NCI-H345 (cell line): ENCODE data around the gene NR1H3.
"Not testable (repeated sequence)": the region's sequence is repeated elsewhere in the genome, so short reads cannot be mapped to it uniquely, and the experiment has no call there.

Experiments
- DNase-seq: peaks from one replicate; lab custom pipeline; 2025; lab: John Stamatoyannopoulos, UW

The NR1H3 gene

DNA sequence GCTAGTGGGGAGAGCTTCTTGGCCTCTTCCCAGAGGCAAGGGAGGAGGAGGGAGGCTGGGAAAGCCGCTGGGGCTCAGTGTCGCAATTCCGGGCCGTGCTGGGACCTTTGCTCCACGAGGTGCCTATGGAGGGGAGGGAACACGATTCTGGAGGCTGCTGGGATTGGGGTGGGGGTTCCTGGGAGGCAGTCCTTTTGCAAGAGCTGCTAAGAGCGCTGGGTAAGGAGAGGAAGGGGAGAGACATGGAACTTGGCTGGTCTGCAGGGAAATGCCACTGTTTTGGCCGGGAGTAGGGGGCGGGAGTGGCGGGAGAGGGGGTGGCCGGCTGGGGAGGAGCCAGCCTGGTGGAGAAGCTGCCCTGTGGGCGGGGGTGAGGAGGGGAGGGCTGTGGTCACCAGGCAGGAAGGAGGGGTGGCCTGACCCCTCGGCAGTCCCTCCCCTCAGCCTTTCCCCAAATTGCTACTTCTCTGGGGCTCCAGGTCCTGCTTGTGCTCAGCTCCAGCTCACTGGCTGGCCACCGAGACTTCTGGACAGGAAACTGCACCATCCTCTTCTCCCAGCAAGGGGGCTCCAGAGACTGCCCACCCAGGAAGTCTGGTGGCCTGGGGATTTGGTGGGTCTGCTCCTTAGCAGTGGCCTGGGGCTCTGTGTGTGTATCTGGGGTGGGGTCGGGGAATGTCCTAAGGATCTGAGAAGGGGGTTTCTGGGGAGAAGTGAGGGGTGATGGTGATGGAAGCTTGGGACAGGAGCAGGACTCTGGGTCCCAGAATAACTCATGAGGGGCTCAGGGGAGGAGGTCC is at the start of gene NR1H3:
Gene NR1H3 (plus strand): TSS at position 480 of the 800 bp plus-strand sequence. CDS start 1,221 bp downstream, outside the sequence.
- no peak for DNase-seq

DNA sequence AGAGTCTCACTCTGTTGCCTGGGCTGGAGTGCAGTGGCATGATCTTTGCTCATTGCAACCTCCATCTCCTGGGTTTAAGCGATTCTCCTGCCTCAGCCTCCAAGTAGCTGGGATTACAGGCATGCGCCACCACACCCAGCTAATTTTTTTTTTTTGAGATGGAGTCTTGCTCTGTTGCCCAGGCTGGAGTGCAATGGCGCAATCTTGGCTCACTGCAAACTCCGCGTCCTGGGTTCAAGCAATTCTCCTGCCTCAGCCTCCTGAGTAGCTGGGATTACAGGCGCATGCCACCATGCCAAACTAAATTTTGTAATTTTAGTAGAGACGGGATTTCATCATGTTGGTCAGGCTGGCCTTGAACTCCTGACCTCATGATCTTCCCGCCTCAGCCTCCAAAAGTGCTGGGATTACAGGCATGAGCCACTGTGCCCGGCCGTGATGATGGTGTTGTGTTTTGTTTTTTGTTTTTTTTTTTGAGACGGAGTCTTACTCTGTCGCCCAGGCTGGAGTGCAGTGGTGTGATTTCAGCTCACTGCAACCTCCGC is 49.7 kb upstream of the NR1H3 start:
- not testable (repeated sequence) for DNase-seq

DNA sequence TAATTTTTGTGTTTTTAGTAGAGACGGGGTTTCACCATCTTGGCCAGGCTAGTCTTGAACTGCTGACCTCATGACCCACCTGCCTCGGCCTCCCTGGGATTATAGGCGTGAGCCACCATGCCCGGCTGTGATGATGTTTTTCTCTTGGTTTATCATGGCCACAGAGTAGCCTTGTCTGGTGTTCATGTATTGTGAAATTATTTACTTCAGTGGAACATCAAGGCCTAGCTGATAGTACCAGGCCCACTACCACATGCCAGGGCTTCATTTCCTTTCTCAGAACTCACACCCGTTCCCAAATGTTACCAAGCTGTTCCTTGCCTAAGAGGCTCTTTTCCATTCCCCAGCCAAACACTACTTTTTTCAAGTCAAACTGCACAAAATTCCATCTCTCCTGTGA is 49.2 kb upstream of the NR1H3 start:
- no peak for DNase-seq

DNA sequence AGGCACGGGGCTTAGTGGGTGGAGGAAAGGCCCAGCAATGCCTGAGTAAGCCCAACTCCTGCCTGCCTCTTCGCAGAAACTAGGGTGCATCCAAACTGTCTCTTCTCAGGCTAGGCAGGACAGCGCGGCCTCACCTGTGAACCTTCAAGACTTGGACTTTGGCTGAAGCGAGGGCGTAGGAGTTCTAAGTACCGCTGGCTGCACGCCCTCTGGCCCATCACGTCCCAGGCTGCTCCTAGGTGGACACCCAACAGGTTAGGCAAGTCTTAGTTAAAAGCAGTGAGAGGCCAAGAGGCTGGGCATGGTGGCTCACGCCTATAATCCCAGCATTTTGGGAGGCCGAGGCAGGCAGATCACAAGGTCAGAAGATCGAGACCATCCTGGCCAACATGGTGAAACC is 44.9 kb upstream of the NR1H3 start:
- no peak for DNase-seq

DNA sequence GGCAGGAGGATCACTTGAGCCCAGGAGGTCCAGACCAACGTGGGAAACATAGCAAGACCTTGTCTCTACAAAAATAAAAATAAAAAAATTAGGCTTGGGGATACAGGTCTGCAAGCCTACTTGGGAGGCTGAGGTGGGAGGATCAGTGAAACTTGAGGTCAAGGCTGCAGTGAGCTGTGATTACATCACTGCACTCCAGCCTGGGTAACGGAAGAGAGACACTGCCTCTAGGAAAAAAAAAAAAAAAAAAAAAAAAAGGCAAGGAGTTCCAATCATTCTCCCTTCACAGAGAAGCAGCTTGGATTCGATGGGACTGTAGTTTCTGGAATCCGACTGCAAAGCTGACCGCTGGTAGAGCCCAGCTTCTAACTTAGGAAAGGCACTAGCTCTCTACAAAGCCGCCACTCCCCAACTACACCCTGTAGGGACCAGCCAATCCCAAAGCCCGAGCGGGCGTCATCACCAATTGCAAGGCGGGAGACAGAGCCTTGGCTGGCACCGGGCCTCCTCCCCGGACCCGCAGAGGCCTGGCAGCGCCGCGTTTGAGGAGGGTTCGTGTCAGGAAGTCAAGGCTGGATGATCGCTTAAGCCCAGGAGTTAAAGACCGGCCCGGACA is 43.7 kb upstream of the NR1H3 start:
- peak; percentile 95 for DNase-seq

DNA sequence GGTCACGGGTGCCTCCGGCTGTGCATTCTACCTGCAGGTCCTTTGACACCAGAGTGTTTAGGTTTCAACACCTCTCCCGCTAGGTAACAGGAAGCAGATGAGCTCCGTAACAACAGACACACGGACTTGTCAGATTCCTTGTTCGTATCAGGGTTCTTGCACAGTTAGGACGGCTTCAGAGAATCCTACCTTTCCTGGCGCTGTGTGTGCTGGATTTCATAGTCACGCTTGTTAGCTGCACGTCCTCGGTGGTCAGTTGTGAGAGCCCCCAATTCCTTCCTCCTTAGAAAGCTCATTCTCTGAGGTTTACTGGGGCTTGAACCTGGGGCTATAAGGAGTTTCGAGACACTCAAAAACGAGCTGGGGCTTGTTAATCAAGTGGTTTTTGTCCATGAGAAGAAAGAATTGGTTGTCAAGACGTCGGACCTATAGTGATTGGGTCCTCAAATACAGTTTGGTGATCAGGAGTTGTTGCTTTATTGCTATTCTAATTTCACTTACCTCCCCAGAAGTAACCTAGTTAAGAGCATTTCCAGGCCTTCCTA is 42.4 kb upstream of the NR1H3 start:
- peak; percentile 59 for DNase-seq

DNA sequence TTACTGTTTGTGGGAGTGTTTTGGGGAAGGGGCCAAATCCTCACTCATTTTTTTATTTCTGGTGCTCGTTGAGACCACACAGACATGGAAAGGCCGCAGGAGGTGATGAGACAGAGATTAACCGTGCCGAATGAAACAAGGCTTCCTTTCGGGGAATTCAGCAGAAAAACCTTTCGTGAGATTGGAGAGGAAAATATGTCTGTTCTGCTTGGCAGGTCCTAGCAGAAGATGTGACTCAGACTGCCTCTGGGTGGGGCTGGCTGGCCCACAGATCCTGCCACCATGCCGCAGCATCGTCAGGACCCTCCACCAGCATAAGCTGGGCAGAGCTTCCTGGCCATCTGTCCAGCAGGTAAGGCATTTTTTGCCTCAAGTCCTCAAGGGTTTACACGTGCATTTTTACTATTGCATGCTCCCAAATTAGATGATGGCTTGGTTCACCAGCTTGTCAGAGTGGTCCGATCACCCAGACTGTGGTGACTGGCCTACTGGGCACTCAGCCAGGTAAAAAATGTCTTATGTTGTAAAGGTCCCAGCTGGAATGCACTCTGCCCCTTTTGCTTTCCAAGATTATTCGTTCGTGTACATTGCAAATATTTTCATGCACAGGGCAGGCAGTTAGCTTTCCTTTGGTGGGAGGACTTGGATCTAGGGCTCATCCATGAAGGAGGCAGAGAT is 41.5 kb upstream of the NR1H3 start:
- no peak for DNase-seq

DNA sequence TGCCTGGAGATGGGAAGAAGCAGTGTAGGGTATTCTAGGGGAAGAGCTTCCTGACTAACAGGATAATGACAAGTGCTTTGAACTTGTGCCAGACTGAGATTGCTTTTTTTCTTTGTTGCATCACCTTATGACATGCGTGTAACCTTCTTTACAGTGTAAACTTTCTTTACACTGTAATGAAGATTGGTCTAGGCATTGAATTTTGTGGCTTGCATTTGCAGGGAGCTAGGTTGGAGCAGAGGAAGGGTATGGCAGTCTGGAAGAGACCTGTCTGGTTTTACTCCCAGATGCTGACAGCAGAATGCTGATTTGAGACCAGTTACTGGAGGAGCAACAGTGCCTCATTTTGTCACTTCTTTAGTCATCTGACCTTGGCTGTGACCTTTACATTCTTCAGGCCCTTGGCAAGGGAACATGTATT is 37.4 kb upstream of the NR1H3 start:
- DNase-seq: no peak

DNA sequence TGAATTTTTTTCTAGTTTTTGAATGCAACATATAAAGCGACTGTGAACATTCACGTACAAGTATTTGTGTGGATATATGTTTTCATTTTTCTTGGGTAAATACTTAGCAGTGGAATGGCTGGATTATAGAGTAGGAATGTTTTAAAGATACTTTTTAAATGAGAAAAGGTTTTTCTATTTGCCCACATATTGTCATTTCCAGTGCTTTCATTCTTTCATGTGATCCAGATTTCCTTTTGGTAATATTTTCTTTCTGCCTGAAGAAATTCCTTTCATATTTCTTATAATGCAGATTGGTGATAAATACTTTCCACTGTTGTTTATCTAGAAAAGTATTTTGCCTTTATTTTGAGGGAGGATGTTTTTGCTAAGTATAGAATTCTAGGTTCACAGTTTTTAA is 35.1 kb upstream of the NR1H3 start:
- no peak for DNase-seq

DNA sequence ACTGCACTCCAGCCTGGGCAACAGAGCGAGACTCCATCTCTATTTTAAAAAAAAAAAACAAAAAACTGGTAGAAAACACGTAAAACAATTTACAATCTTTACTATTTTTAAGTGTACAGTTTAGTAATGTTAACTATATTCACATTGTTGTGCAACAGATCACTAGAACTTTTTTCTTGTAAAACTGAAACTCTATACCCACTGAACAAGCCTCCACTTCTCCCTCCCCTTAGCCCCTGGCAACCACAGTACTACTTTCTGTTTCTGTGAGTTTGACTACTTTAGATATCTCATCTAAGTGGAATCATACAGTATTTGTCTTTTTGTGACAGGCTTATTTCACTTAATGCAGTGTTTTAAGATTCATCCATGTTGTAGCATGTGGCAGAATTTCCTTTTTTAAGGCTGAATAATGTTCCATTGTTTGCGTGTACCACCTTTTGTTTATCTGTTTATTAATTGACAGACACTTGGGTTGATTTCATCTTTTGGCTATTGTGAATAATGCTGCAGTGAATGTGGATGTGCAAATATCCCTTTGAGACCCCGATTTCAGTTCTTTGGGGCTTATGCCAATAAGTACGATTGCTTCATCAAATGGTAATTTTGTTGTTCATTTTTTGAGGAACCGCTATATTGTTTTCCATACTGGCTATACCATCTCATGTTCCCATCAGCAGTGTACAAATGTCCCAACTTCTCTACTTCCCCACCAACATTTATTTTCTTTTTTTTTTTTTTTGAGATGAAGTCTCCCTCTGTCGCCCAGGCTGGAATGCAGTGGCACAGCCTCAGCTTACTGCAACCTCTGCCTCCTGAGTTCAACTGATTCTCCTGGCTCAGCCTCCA is 32.0 kb upstream of the NR1H3 start:
- DNase-seq: no peak

DNA sequence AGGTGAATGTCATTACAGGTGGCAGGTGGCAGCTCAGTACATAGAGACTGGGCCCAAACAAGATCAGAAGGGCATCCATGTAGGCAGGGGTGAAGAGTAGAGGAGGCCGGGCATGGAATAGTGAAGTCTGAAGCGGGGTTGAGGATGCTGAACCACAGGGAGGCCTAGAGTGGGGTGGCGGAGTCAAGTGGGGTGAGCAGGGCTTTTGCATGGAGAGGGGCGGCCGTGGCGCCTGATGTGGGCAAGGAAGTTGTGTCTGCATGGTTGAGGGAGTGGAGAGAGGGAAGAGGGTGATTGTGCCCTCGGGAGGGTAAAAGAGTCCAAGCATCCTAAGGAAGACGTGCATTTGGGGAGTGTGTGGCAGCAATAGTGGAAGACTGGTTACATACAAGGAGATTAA is 28.6 kb upstream of the NR1H3 start:
- DNase-seq: no peak

DNA sequence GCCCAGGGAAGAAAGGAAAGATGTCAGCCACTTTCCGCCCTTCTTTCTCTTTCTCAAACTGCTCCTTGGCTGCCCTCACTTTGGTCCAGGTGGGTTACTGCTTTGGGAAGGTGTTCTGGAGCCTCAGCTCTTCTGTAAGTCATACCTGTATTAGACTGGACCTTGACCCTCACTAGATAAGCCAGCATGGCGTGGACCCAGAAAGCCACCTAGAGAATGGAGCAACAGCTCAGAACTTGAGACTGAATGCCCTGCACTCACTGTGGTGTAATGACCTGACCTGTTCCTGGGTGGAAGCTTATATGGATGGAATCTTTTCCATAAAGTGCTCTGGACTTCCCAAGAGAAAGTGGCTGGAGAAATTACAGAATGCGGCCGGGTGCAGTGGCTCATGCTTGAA is 24.7 kb upstream of the NR1H3 start:
- DNase-seq: no peak

DNA sequence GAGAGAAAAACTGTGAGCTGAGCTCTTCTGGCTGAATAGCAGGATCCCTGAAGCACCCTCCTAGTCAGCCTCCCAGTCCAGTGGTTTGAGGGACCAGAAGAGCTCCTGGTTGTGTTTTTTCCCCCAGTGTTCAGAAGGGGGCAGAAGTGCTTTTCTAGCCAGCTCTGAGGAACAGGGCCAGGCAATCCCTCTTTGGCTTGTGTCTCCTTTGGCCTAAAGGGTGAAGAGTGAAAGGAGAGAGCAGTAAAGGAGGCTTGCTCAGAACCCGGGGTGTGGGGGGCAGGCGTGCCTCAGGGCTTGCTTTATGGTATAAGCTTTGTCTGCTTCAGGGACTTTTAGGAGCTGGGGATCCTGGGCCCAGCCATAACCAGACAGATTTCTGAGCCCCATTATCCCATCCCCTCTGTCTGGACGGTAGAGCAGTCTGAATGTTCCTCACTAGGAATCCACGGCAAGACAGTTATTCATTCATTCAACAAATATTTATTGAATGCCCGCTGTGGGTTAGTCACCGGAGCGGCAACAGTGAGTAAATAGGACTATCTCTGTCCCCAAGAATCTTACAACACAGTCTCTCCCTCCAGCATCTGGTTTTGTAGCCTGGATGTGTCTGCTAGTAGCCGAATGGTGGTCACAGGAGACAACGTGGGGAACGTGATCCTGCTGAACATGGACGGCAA is 23.7 kb upstream of the NR1H3 start:
- DNase-seq: no peak

DNA sequence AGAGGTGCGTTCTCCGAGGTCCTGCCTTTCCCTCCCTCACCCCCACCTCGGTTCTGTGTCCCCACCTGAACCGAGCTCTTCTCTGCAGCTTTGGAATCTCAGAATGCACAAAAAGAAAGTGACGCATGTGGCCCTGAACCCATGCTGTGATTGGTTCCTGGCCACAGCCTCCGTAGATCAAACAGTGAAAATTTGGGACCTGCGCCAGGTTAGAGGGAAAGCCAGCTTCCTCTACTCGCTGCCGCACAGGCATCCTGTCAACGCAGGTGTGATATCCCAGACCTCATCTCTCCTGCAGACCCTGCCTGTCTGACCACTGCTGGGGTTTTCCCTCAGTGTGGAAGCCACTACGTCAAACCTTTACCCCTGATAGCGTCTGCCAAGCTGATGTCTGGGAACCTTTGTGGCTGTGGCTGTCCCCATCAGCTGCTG is 23.1 kb upstream of the NR1H3 start:
- no peak for DNase-seq

DNA sequence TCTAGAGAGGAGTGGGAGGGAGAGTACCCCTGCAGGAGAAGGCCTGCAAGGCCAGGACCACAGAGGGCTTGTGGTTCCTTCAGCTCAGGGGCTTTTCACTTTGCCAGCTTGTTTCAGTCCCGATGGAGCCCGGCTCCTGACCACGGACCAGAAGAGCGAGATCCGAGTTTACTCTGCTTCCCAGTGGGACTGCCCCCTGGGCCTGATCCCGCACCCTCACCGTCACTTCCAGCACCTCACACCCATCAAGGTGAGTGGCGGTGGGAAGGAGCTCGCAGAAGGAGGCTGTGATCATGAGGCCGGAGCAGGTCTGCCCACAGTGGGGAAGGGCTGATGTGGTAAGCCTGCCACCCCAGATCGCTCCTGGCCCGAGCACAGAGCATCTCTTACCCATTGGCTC is 22.6 kb upstream of the NR1H3 start:
- DNase-seq: no peak

DNA sequence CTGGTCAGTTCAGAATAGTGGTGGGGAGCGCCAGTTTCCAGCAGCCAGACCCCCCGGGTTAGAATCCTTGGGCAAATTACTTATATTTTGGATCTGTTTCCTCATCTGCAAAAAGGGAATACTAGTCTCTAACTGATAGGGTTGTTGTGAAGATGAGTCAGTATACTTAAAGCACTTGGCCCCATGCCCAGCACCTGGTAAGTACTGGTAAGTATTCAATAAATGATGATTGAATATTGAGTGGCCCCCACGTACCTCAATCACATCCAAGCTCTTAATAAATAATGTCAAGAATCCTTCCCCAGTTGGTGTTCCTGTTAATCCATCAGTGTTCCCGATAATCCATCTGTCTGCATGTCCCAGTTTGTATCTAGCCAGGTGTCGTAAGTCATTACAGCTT is 21.3 kb upstream of the NR1H3 start:
- DNase-seq: peak; percentile 13

DNA sequence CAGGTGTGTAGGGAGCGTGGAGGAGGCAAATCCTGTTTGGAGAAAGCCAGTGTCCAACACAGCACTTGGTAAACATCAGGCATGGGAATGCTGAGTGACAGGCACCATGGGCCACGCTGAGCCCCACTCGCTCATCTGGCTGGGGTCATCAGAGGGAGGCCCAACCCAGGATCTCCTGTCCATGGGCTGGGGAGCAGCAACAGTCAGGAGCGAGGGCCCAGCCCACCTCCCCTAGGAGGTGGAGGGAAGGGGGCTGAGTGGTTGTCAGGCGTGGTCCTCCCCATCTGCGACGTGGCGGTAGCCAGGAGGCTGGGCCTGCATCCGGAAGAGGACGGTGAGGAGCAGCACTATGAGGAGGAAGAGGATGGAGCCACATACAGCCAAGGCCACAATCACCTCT is 17.9 kb upstream of the NR1H3 start:
- DNase-seq: no peak

DNA sequence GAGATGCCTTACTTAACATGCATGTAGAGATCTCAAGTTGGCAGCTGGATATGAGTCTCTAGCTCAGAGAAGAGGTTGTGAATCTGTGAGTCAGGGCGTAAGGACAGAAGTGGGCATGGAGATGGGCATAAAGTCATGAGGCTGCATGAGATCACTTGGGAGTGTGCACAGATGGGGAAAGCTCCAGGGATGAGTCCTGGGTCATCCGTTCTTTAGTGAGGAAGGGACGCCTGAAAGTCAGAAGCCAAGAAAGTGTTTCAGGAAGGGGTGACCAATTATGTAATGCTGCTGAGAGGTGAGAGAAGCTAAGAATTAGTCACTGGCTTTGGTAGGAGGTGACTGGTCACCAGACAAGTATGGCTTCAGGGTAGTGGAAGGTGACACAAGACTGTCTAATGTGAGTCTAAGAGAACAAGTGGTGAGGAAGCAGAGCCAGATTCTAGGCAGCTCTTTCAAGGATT is 15.9 kb upstream of the NR1H3 start:
- DNase-seq: no peak

DNA sequence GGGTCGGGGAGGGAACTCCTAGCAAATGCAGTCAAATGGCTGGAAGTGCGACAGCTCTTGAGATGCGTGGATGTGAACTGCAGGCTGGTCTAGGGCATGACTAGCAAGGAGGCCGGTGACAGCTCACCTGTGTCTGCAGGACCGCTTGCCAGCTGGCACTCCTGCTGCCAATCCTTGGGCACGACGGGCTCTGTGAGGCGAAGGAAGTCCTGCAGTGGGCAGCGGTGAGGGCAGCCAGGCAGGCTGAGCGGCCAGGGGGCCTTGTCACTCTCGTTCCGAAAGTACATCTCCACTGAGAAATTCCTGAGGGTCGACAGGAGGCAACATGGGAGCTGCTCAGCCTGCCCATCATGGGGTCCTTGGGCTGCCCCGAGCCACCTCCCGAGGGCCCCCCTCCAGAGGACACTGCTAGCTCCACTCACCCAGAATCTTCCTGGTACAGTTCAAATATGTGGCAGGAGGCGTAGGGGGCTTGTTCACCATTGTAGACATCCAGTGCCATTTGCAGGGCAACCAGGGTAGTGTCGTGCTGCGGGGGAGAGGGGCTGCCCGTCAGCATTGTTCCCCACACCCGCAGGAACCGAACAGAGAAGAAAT is 15.1 kb upstream of the NR1H3 start:
- no peak for DNase-seq

DNA sequence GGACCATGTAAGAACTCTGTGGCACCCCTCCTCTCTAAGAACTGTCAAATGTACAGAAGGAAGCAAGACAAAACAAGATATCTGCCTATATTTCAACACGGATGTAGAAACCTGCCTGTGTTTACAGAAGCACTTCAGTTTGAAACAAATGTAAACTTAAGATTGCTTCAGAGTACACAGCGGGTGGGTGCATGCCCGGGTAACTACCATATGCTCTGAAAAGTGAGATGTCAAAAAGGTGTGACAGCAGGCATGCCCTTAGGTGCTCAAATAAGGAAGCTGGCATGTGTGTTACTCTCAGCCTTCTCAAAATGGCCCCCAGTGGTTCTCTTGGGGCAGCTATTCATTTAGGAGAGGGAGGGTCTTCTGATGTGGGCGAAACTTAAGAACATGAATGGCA is 14.3 kb upstream of the NR1H3 start:
- no peak for DNase-seq
